GM19043 (cell line): ENCODE measurements around the gene MICALL1.

ENCODE experiments used
- ATAC-seq: cut with Tn5 transposase; IDR thresholded peaks from one replicate; pipeline ENCODE4 v1.9.1; 2021; ENCODE audit warnings: low read depth; ENCODE audit not compliant: unreplicated experiment

The MICALL1 gene

DNA sequence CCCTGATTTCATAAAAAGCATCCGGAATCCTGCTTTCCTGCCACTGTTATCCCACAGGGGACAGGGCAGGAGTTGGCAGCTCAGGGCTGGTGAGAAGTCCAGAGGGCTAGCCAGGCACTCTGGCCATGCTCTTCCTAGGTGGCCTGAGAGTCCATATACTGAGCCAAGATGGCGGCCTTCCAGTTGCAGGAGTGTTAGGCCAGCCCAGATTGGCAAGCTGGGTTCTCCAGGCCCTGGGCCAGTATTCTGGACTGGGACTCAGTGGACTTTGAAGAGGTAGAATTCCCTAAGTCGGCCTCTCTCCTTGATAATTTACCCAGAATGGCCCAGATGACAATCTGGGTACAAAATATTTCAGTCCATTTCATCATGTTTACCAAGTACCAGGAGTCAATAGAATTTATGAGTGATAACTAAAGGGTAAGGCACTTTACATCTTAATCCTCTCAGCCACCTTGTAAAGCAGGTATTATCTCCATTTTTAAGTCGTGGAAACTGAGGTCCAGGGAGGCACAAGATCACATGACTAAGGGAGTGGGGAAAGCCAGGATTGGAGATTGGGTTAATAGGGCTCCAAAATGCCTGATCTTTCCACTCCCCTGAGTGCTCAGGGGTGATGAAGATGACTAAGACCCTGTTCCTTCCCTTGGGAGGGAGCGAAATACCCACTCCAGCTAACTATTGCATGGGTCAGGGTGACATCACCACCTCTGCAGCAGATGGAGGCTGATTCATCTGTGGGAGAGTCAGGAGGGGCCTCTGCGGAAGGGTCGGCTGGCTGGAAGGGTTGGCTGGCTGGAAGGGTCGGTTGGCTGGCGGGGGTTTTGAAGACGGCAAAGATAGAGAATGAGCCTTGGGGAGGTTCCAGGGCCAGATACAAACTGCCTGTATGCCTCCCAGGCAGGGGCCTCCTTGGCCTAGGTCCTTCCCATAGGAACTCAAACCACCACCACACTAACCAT is 1.2 kb upstream of the MICALL1 start:
- no peak for ATAC-seq

DNA sequence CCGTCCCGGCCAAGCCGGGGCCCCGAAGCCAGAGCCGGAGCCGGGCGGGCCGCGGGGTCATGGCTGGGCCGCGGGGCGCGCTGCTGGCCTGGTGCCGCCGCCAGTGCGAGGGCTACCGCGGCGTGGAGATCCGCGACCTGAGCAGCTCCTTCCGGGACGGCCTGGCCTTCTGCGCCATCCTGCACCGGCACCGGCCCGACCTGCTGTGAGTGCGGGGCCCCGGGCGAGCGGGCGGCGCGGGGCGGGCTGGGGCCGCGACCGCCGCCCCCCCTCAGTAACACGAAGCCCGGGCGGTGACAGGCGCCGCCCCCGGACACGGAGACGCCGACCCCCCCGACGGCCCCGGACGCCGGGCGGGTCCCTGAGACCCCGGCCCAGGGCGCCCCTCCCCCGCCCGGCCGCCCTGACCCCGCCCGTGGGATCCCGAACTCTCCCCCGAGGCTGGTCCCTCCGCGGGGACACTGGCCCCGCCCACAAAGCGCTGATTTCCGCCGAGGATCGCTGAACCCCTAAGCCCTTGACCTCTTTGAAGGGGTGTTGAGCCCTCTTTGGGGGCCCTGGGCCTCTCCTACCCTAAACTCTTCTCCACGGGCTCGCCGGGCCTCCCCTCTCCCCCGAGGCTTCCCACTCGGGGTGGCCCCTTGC is 389 bp downstream of the MICALL1 start:
- ATAC-seq = peak; percentile 31

DNA sequence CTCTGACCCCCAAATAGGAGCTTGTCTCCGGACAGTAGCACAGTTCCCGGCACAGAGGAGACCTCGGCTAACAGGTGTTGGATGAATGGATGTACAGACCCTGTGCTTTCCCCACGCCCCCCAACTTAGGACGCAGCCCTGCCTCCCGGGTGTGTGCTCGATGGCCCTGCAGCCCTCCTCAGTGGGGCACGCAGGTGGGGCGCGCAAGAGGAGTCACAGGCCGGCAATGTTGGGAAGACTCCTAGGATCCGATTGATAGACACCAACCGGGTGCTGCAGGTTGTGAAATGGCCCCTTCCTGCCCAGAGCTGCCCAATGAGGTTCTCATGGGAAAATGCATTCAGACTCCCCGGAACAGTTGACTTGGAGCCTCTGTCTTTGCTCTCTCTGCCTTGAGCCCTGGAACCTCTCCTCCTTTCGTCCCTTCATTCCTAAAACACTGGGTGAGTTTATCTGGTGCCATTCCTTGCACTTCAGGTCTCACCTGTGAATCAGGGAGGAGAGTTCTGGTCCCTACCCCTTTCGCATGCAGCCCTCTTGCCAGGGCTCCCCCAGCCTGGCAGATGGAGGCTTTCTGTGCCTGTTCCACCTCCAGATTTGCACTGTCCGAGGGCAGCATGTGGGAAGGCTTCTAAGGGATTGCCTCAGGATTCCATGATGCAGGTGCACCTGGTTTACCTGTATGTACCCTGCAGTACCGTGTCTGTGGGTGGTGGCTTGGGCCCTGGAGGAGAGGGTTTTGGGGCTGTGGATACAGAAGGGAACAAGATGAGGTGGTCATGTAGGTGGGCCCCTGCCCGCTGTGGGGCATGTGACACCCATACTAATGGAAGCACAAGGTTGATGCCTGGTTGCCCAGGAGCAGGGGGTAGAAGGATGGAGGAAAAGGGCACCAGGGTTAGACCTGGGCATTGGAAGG is 1.2 kb downstream of the MICALL1 start:
- ATAC-seq = no peak

DNA sequence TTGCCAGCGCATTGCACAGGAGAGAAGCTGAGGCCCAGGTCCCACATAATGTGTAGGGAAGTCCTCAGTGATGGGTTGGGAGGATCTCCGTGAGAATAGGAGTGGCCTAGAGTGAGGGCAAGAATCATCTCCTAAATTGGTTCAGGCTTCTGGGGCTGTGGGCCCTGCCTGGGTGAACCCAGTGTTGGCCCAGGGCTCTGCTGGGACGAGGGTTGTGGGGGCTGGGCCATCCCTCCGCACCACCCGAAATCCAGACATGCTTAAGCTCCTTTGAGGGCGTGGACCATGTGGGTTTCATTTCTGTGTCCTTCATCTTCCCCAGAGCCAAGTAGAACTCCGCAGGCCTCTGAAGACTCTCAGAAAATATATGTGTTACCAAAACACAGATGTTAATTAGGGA is 3.7 kb downstream of the MICALL1 start:
- ATAC-seq = no peak

DNA sequence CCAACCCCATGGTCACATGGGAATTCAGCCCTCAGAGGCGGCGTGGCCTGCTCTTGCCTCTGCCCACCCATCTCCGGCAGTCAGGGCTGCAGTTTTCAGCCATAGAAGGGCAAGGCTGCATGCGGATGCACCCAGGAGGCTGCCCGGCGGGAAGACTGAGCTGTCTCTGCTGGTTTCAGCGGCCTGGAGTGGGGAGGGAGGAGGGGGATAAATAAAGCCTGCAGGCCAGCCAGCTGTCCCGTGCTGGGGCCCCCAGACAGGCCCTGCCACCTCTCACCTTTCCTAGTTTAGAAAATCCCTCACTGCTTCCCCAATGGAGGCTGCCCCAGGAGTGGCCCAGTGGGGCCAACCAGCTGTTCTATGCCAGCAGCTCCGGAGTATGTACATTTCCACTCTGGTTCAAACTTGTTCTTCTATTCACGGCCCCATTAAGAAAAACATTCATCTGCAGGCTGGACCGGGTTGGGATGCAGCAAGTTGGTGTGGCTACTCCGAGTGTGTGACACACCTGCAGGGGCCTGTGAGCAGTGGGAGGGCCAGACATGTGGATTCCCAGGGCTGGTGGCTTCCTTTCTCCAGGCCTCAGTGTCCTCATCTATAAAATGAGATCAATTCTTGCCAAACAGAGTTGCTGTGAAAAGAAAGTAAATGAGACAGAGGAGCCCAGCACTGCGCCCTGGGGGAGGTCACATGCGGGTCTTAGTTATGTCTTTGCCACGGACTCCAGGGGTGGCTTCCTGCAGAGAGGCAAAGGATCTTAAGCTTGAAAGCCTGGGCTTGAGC is 5.0 kb downstream of the MICALL1 start:
- ATAC-seq = no peak

DNA sequence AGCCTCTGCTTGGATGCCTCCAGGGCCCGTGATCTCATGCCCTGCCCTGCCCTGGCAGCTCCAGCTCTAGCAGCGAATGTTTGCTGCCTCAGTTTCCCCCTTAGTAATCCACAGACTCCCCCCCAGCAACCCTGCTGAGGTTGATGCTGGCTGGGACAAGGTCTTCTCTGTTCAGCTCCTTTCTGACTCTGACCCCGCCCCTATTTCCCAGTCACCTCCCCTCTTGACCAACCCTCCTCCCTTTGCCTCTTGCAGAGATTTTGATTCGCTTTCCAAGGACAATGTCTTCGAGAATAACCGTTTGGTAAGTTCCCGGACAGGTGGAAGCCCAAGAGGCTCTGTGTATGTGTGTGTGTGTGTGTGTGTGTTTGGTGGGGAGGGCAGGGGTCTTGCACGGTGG is 5.6 kb downstream of the MICALL1 start:
- no peak for ATAC-seq

DNA sequence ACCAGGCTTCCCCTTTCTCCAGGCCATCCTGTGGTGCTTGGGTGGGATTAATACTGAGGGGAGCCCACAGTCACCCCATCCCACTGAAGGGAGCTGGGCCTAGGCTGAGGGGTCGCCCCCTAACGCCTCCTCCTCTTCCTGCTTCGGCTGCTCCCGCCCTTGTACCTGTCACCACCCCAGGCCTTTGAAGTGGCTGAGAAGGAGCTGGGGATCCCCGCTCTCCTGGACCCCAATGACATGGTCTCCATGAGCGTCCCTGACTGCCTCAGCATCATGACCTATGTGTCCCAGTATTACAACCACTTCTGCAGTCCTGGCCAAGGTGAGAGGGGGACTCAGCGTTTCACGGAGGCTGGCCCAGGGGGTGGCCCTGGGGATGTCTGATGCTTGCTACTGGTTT is 6.1 kb downstream of the MICALL1 start:
- no peak for ATAC-seq

DNA sequence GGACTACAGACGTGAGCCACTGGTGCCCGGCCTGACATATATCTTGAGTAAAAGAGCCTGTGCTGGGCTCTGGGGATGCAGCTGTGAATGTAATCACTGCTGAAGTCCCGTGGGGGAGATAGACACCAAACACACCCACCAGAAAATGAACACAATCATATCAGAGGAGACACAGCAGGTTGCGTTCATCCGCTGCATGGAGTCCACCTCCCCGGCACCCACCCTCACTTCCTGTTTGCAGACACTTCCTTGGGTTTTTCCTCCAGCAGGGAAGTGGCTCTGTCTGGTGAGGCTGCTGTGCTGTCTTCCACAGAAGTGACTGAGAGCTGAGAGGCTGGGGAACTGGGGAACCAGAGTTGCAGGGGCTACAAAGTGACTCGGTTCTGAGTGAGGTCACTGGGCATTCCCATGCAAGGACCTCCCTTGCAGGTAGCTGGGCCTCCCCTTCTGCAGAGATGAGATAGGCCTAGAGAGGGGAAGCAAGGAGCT is 7.2 kb downstream of the MICALL1 start:
- ATAC-seq = no peak

DNA sequence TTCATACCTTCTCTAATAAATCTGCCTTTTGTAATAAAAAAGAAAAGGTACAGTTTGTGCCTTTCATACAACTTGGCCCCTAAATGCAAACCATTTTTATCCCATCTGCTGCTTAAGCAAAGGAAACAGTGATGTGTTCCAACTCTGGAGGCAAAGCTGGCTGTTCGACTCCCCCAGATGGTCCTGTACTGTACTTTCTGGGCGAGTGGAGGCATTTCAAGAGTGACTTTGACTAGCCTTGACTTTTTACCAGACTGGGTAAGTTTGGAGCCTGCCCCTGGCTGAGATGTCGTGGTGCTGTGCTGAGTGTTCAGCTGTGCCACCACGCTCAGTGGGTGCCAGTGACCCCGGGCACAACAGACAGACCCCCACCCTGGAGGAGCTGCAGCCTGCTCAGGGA is 10.2 kb downstream of the MICALL1 start:
- ATAC-seq = no peak

DNA sequence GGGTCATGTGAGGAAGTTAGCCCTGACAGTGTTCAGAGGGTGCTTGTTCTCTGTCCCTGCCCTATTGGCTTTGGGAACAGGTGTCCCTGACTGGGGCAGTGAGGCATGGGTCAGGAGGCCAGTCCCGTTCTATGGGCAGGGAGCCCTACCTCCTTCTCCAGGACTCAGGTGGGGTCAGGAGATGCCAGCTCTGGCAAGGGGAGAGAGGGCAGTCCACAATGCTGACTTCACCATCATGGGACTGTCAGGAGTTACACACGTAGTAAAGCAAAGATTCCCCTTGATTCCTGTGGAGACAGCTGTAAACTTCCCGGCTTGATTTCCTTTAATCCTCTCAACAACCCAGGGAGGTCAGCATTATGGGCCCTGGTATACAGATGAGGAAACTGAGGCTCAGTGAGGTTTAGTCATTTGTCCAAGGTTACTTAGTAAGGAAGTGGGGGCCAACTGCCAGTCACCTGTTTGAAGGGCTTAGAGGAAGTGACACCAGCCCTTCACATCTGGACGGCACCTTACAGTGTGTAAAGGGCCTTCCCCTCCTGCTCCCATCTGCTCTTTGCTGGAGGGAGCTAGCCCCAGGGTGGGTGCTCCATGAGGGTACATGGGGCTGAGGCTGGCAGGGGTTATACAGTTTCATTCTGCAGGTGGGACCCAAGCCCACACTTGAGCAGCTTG is 11.9 kb downstream of the MICALL1 start:
- no peak for ATAC-seq

DNA sequence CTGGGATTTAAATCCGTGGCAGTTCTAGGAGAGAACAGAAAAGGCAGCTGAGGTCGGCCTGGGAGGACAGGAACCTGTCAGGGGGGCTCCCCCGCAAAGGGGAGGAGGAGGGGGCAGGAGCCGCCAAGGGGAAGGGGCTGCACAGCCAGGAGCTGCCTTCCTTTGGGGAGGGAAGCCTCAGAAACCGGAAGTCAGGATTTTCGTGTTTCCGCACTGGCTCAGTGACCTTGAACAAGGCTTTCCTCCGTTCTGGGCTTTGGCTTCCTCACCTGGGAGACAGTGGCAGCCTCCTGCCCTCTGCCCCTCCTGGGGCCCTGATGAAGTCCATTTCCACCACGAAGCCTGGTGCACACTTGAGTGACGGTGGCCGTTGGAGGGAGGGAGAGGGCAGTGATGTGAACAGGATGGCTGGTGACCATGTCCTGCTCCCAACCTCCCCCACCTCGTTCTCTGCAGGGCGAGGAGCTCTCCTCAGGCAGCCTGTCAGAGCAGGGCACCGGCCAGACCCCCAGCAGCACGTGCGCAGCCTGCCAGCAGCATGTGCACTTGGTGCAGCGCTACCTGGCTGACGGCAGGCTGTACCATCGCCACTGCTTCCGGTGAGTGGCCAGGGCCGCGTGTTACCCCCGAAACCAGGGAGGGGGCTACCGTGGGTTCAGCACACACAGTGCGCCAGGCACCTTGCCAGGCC is 12.6 kb downstream of the MICALL1 start:
- no peak for ATAC-seq

DNA sequence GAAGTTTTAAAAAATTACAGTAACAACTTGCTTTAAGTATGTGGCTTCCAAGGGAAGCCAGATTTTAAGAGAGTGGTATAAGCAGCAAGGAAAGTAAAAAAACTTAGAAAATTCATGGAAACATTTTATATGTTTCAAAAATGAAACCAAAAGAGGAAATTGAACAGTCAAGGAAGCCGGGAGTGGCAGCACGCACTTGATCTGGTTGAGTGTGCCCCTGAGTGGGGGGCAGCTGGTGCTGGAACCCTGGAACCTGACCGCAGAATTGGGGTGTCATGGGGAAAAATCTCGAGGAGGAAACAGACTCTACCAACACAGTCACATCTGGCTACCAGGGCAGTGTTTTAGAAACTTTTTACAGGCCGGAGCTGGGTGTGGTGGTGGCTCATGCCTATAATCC is 14.0 kb downstream of the MICALL1 start:
- no peak for ATAC-seq

DNA sequence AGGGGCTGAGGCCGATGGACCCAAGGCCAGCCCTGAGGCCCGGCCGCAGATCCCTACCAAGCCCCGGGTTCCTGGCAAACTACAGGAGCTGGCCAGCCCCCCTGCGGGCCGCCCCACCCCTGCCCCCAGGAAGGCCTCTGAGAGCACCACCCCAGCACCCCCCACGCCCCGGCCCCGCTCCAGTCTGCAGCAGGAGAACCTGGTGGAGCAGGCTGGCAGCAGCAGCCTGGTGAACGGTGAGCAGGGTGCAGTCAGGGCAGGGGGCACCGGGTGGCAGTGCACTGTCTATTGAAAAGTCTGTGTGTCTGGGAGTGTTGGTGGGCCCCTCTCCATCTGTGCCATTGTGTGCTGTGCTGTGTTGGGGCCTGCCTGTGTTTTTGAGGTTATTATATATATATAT is 16.1 kb downstream of the MICALL1 start:
- no peak for ATAC-seq

DNA sequence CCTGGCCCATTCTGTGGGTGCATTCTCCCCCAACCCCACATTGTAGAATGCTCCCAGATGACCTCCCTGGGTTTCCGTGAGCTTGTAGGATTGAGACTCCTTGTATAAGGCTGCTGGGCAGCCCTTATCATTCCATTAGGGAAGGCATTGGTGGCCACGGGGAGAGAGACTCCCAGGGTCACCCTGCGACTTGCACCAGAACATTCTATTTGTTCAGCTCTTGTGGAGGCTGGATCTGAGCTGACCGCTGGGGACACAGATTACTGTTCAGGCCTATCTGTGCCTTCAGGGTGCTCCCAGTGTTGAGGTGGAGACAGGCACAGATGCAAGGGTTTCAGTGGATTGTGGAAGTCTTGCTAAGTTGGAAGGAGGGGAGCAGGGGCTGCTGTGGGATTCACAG is 17.8 kb downstream of the MICALL1 start:
- ATAC-seq = no peak

DNA sequence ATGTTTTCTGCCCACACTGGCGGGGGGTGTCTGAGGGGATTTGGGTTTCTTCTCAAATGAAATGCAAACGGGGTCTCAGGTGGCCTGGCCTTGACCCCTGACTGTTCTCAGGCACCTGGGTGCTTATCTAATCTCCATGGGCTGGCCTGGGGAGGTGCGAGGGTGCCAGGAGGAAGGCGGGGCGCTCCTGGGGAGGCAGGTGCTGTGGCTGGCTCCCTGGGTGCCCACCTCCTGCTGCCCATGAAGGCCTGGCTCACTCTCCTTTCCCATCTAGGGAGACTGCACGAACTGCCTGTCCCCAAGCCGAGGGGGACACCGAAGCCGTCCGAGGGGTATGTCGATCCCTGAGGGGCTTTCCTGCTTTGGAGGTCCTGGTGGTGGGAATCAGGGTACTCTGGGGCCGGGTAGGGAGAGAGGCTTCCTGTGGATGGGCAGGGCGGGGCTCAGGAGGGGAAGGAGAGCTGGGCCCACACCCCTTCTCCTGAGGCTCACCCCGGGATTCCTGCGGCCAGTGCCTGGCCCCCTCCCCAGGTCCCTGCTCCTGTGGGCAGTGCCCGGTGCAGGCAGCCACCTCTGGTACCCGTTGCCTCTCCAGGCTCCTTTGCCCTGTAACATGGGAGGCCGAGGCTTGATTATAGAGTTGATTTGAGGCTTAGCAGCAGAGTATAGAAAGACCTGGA is 18.4 kb downstream of the MICALL1 start:
- ATAC-seq = no peak

DNA sequence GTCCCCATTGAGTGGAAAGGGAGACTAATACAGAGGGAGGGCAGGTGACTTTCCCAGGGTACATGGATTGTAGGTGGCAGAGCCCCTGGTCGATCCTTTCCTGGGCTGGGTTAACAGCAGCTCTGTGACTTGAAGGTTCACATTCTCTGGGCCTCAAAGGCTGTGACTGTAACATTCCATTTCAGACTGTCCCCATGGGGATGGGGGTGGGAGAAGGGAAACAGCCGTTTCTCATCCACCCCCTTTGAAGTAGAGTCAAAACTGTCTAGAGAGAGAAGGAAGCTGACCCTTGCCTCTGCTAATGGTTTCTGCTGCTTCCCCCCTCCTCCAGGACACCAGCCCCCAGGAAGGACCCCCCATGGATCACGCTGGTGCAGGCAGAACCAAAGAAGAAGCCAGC is 19.2 kb downstream of the MICALL1 start:
- no peak for ATAC-seq

DNA sequence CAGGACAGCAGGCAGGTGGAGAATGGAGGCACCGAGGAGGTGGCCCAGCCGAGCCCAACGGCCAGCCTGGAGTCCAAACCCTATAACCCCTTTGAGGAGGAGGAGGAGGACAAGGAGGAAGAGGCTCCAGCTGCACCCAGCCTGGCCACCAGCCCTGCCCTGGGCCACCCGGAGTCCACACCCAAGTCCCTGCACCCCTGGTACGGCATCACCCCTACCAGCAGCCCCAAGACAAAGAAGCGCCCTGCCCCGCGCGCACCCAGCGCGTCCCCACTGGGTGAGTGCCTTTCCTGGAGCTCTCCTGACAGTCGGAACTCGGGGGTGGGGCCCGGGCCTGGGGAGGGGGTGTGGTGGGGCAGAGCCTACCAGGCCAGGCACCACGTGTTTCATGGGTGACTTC is 19.7 kb downstream of the MICALL1 start:
- no peak for ATAC-seq

DNA sequence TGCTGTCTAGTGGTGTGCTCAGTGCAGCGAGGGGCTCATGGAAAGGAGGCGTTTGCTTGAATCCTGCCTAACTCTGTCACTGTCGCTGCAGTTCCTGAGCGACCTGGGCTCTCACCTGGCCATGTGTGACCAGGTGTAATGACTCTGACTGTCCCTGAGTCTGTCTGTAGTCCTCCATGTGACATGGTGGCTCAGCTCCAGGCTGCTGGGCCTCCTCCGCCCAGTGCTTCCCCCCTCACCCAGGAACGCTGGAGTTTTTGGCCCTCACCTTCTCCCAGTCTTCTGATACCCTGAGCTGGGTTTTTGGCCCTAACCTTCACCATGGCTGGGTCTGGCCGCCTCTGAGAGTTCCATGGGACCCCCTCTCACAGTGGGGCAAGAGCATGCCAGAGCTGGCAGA is 20.3 kb downstream of the MICALL1 start:
- no peak for ATAC-seq
